CD4-positive, alpha-beta T cell treated with Interleukin-2 at 100 ng/mL for 4 hours (primary cell): ENCODE data around the gene SPRY2.

Source experiments
- DNase-seq: peaks from one replicate; pipeline ENCODE4 v3.0.0-alpha.2; 2020; ENCODE audit warnings: low spot score

The SPRY2 gene

DNA sequence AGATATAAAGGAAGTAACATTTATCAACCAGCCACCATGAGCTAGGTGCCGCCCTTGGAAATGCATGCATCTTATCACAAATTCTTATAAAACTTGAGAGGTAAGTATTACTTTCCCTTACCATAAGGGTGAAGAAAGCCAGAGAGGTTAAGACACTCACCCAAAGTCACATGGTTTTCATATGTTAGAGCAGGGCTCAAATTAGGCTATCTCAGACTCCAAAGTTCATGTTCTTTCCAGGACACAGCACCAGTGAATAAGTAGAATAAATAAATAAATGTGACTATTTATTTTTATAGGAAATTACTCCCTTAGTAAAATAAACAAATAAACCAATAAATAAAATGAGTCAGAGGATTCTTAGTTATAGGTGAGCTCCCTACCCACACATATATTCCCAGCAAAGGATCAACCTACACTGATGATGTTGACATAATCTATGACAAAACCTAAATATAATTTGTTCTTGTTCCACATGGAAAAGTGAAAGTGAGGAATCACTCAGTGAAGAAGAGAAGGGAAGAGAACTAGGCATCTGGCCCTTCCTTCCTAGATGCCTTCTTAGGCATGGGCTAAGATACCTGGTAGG lies 27.2 kb downstream of the SPRY2 start:
- no peak for DNase-seq

DNA sequence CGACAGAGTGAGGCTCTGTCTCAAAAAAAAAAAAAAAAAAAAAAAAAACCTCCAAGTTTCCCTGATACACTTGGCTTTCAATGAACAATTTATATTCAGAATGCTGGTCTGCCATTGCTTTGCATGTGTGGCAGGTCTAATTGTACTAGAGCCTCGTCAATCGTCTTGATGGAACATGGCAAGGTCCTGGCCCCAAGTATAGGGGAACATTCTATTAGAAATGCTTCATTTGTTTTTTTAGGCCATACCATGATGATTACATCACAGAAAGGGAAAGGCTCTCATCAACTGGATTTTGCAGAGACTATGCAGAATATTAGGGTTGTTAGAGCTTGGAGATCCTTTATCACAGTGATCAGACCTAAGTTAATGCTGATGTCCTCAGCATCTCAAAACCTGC lies 28.0 kb downstream of the SPRY2 start:
- no peak for DNase-seq

DNA sequence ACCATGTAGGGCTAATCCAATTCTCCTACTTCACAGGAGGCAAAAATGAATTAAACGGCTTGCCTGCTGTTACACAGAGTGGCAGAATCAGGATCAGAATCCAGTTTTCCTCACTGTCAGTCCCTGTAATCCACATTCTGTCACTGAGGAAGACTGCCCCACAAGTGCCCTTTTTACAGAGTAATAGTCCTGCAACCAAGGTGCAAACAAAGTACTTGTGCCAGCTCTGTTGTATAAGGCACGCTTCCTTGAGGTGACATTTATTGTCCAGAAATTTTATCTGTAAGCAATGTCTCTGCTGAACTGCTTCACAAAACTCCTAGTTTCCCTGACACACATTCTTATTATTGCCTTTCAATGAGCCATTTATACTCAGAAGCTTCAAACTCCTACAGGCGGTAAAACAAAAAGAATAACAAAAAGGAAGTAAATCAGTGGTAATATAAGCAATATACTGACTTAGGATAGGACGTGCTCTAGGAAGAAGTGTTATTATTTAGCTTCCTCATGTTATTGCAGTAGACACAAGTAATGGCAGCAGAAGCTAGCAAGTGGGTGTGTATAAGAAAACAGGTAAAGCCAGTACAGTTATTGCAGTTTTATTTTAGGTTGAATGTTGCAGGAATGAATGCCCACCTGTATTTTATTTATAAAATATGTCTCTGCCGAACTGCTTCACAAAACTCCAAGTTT lies 28.8 kb downstream of the SPRY2 start:
- no peak for DNase-seq

DNA sequence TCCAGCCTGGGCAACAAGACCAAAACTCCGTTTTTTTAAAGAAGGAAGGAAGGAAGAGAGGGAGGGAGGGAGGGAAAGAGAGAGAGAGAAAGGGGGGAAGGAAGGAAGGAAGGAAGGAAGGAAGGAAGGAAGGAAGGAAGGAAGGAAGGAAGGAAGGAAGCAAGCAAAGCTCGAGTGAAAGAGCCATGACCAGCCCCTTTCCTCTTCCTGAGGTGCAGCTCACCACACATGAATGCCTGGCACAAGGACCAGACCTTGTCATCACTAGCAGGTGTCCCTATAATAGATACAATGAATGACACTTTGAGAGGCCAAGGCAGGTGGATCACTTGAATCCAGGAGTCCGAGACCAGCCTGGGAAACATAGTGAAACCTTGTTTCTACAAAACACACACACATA lies 31.0 kb downstream of the SPRY2 start:
- DNase-seq = no peak

DNA sequence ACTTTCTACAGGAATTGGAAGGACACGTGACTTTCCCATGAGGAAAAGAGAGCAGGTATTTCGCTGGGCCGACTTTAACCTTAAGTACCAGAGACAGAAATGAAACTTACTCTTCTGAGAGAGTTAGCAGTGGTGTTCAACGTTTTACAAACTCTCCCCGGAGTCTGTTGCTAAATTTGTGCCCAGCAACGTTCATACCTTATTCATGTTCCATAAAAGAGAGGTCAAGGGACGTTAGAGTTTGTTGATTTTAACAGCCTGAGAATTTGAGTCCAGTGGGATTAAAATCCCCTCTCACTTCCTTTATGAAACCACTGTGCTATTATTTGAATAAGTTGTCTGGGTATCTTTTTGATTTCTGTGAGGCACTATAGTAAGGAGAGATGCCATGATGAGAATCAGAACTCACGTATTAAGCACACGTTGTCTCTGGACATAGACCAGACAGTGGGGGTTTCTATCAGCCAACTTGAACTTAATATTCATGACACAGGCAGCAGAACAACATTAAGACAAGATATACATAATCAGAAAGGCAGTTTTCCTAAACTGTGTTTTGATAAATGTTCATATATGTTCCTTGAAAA lies 33.4 kb downstream of the SPRY2 start:
- DNase-seq = no peak

DNA sequence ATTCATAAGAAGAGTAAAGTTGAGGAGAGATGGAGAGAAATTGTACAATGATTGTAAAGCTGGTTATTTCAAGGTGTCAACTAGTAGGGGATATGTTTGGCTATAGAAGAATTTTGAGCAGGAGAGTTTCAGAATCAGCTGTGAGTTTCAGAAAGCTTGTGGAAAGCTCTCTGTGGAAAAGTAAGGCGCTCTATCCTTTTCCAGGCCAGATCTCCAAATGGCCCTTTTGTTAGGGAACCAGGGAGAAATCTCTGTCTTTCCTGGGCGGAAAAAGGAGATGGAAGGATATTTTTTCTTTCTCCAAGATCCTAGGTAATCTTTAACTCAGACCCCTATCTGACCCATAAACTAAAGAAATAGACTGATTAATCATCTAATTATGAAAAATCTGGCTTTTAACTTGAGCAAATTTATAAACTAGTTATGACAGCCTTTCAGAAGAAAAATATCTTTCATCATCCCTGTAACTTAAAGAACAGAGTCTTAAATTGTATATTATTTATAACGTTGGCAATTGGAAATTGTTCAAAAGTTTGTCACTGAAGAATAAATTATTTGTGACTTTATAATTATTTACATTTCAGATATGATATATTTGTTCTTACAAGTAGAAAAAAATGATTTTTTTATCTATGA lies 34.5 kb downstream of the SPRY2 start:
- no peak for DNase-seq

DNA sequence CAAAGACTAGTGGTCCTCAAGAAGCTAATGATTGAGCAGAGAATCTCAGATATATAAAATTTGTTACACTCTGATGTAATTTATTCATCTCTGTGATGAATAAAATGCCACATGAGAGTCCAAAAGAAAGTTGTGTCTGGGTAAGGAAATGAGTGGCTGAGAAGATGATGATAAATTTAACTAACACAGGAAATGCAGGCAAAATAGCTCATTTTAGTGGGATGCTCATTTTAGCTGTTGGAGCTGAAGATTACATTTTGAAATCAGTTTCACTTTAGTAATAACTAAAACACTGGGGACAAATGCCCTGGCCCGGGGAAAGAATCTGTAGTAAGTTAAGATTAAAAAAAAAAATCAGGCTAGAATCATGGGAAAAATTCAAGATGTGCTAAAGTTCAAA lies 35.2 kb downstream of the SPRY2 start:
- DNase-seq = no peak

DNA sequence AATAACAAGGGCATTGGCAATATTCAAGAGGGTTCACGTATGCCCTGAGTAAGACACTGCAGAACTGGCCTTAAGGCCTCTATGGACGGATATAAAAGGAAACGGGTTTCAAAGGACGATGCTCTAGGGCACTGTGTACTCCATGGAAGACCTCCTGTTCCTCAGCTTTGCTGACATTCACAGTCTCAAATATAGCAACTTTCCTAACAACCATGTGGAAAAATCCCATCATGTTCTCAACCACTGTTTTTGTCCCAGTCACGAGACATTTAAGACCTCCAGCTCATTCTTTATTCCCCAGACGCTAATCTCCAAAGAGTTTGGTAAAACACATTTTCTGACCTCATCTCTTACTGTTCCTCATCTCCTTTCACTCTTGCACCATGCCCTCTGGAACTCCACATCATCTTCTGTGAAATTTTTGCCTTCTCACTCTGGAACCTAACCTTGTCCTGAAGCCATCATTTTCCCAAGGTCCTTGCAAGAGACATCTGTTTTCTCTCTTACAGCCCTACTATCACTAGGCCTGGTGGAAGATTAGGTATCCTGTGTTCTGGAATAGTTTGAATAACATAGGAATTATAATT lies 37.6 kb downstream of the SPRY2 start:
- no peak for DNase-seq

DNA sequence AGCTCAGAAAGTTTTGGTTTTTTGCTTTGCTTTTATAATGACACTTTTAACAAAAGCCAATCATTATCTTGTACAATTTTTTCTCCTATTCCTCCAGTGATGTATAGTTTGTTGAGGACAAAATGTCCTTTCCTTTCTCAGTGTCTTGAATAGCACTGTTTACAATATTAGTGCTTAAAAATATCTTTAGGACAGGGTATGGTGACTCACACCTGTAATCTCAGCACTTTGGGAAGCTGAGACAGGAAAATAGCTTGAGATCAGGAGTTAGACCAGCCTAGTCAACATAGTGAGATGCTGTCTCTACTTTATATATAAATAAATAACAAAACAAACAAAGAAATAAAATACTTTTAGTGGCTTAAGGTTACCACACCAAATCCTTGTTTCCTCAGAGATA lies 41.9 kb downstream of the SPRY2 start:
- DNase-seq = no peak

DNA sequence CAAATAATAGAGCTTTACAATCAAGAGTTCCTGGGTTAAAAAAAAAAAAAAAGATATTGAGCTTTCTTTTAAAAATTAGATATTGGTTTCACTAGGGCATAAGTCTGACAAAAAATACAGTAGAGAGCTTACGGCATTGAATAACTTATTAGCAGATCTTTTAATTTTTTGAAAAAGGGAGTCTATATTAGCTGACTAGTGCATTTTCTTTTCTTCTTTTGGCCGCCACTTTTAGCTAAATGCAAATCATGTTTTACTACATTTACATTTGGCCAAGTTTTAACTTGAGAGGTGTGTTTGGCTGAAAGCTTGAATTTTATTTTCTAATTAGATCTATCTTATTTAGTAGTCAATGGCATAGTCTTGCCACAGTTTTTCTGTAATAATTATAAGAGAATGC lies 43.4 kb downstream of the SPRY2 start:
- no peak for DNase-seq

DNA sequence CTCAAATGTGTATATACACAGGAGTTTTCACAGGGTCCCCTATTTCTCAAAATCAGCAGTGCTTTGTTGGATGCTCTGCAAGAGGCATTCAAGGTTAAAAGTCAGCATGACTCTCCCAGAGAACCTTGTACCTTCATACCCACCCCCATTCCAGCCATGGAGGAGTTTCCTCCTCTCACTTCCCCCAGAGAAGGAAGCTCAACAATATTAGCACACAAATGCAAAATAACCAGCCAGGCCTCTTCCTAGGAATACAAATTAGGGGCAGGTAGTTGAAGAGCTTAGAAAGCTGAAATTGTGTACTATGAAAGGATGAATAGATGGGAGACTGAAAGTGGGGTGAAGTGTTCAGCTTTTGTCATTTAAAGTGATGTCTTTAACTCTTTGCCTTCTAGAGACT lies 43.8 kb downstream of the SPRY2 start:
- DNase-seq = no peak

DNA sequence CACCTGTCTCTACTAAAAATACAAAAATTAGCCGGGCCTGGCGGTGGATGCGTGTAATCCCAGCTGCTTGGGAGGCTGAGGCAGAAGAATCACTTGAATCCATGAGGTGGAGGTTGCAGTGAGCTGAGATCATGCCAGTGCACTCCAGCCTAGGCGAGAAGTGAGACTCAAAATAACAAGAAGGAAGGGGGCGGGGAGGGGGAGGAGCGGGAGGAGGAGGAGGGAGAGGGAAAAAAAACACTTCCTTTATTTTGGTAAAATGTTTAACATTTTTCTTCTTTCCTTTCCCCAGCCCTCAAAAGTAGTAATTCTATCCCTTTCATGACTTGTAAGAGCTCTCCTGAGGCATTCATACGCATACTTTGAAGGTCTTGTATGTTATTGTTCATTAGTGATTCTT lies 44.3 kb downstream of the SPRY2 start:
- no peak for DNase-seq

DNA sequence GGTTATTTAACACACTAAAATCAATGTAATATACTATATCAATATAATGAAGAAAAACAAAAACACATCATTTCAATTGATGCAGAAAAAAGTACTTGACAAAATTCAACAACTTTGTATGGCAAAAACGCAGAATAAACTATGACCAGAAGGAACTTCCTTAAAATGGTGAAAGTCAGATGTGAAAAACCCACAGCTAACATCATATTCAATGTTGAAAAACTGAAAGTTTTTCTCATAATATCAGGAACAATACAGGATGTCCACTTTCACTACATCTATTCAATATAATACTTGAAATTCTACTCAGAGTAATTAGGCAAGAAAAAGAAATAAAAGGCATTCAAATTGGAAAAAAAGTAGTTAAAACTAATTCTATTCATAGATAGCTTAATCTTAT lies 50.3 kb downstream of the SPRY2 start:
- DNase-seq = no peak
